Tibial nerve (tissue), 4 donors: ENCODE data around the gene LAMP1.
"Not testable (repeated sequence)": the region's sequence is repeated elsewhere in the genome, so short reads cannot be mapped to it uniquely, and the experiment has no call there.

ENCODE experiments used
- CTCF ChIP-seq, 5 experiments: fragments of 200-600 bp in 3 of 5; fragments of 450-650 bp in 2 of 5; sonication (generic) in 3 of 5; IDR thresholded peaks; one replicate each; pipeline ENCODE4 v1.5.1; 2016 to 2019; ENCODE audit warnings: antibody characterized with exemption in 5 of 5, mild to moderate bottlenecking in 3 of 5, moderate library complexity in 2 of 5
- EP300 ChIP-seq, 2 donors: sonication (generic); formaldehyde crosslinking; IDR thresholded peaks; one replicate each; pipeline ENCODE4 v1.6.1; 2017; ENCODE audit warnings: antibody characterized with exemption in 2 of 2, mild to moderate bottlenecking in 1 of 2
- POLR2A ChIP-seq, 2 donors: fragments of 450-650 bp; IDR thresholded peaks; one replicate each; pipeline ENCODE4 v1.6.1; 2017; ENCODE audit warnings: antibody characterized with exemption in 2 of 2, mild to moderate bottlenecking in 2 of 2, moderate library complexity in 2 of 2

- not testable (repeated sequence) for TF ChIP-seq CTCF, POLR2A, EP300 (IDR thresholded peaks at IDR 0.05)
These were observed 17.1 kb downstream of the LAMP1 start for GRCh38 chr13:113314112-113314511.
